ENCODE data around the gene PCDHGB3.

The PCDHGB3 gene

DNA sequence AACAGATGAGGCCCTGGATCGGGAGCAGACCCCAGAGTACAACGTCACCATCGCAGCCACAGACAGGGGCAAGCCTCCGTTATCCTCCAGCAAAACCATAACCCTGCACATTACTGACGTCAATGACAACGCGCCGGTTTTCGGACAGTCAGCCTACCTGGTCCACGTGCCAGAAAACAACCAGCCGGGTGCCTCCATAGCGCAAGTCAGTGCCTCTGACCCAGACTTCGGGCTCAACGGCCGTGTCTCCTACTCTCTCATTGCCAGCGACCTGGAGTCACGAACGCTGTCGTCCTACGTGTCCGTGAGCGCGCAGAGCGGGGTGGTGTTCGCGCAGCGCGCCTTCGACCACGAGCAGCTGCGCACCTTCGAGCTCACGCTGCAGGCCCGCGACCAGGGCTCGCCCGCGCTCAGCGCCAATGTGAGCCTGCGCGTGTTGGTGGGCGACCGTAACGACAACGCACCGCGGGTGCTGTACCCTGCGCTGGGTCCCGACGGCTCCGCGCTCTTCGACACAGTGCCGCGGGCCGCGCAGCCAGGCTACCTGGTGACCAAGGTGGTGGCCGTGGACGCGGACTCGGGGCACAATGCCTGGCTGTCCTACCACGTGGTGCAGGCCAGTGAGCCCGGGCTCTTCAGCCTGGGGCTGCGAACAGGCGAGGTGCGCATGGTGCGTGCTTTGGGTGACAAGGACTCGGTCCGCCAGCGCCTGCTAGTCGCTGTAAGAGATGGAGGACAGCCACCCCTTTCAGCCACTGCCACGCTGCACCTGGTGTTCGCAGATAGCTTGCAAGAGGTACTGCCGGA is 49.2 kb downstream of the PCDHGB3 start:
- DNase-seq (ENCODE audit: low spot score) = no peak

DNA sequence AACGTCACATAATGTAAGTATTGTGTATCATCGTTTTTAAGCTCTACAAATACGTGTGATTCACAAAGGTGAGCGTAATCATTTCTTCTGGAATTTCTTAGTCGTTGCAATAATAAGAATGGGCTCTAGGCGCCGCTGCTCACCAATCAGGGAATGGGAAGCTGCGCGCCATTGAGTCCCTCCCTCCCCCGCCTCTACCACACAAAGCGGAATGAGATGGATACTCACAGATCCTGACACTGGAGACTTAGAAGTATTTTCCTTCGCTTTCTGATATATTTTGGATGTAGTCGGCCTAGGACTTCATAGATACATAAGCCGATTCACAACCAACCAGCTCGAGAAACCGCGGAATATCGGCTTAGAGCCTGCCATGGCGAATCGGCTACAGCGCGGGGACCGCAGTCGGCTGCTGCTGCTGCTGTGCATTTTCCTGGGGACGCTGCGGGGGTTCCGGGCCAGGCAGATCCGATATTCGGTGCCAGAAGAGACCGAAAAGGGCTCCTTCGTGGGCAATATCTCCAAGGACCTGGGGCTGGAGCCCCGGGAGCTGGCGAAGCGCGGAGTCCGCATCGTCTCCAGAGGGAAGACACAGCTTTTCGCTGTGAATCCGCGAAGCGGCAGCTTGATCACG is 50.9 kb downstream of the PCDHGB3 start, which contains the start of gene PCDHGA11:
TSS of gene PCDHGA11 (plus strand) at position 197 of the 634 bp plus-strand sequence. CDS start at position 374, 177 bp downstream.
- no peak for DNase-seq (ENCODE audit: low spot score)

GRCh38 chr5:141421489-141421855 is 51.4 kb downstream of the PCDHGB3 start:
- no peak for DNase-seq (ENCODE audit: low spot score)

Data from HuH-7.5 (cell line).